Caki2 (cell line): ENCODE results near the gene RMND5A. TPM values are rescaled to one million over a fixed set of nuclear protein-coding genes. Genes with fewer than 3 reads are reported as not detected.
"Not testable (repeated sequence)": the region's sequence is repeated elsewhere in the genome, so short reads cannot be mapped to it uniquely, and the experiment has no call there.

Experiments
- DNase-seq: peaks from one replicate; pipeline ENCODE4 v3.0.0-alpha.2; 2015; ENCODE audit warnings: low read depth
- in situ Hi-C: cut with HindIII; loops from 2 replicates; pipeline ENCODE4 v1.10.0; 2016; ENCODE audit warnings: low sequenced_read_pairs, low pct_unique_long_range_greater_than_20kb, mixed read lengths
- total RNA-seq: library from RNA; depleted of rRNA; stranded (reverse); fragments of >200 nt; shearing (Covaris generic); gene quantifications from 2 replicates; pipeline ENCODE4 v1.2.3, GENCODE V29; 2014; ENCODE audit warnings: low replicate concordance

Gene RMND5A
- total RNA-seq, 1 experiment from 2014 or later, result 36.9 TPM

- in situ Hi-C loops, result no loop called here
Observed at GRCh38 chr2:86706220-86706619, 13.9 kb upstream of the RMND5A start.

GRCh38 chr2:86706935-86707334 is 13.2 kb upstream of the RMND5A start:
- no peak for DNase-seq
- in situ Hi-C loops, result no loop called here

More at GRCh38 chr2:86706220-86706619, 13.9 kb upstream of the RMND5A start:
- no peak for DNase-seq

GRCh38 chr2:86708126-86708525 is 12.0 kb upstream of the RMND5A start:
- DNase-seq, in situ Hi-C loops: not testable (repeated sequence)

- in situ Hi-C loops, DNase-seq: not testable (repeated sequence)
Observed at GRCh38 chr2:86714579-86715173, 5.4 kb upstream of the RMND5A start.

GRCh38 chr2:86719263-86719636 is 841 bp upstream of the RMND5A start:
- DNase-seq, in situ Hi-C loops: not testable (repeated sequence)

- in situ Hi-C loops, result not testable (repeated sequence)
- DNase-seq, result peak; percentile 36
Observed at GRCh38 chr2:86720540-86721320, 639 bp downstream of the RMND5A start.

GRCh38 chr2:86725706-86726105 is 5.6 kb downstream of the RMND5A start:
- DNase-seq, in situ Hi-C loops: not testable (repeated sequence)

- DNase-seq, in situ Hi-C loops: not testable (repeated sequence)
Observed at GRCh38 chr2:86732040-86732525, 12.0 kb downstream of the RMND5A start.

GRCh38 chr2:86732837-86733236 is 12.7 kb downstream of the RMND5A start:
- DNase-seq, in situ Hi-C loops: not testable (repeated sequence)

GRCh38 chr2:86733528-86733927 is 13.4 kb downstream of the RMND5A start:
- in situ Hi-C loops, DNase-seq: not testable (repeated sequence)

- DNase-seq, in situ Hi-C loops: not testable (repeated sequence)
Observed at GRCh38 chr2:86734896-86735295, 14.8 kb downstream of the RMND5A start.

- DNase-seq, in situ Hi-C loops: not testable (repeated sequence)
Observed at GRCh38 chr2:86739485-86739884, 19.4 kb downstream of the RMND5A start.

- in situ Hi-C loops, DNase-seq: not testable (repeated sequence)
Observed at GRCh38 chr2:86739889-86740288, 19.8 kb downstream of the RMND5A start.

GRCh38 chr2:86741889-86742498 is 21.9 kb downstream of the RMND5A start:
- in situ Hi-C loops, DNase-seq: not testable (repeated sequence)

- in situ Hi-C loops, result no loop called here
- DNase-seq, result no peak
Observed at GRCh38 chr2:86744152-86744551, 24.1 kb downstream of the RMND5A start.

GRCh38 chr2:86746939-86747338 is 26.8 kb downstream of the RMND5A start:
- in situ Hi-C loops, result no loop called here
- no peak for DNase-seq

- in situ Hi-C loops, result no loop called here
- peak; percentile 35 for DNase-seq
Observed at GRCh38 chr2:86747711-86748639, 27.9 kb downstream of the RMND5A start.

- in situ Hi-C loops, result no loop called here
- peak; percentile 16 for DNase-seq
Observed at GRCh38 chr2:86750240-86750839, 30.2 kb downstream of the RMND5A start.
